GM19193 (cell line): ENCODE data around the gene SLC38A10.

Source experiments
- POLR2A ChIP-seq: IDR thresholded peaks from 4 replicates; pipeline ENCODE4 v1.6.1; 2011; ENCODE audit not compliant: insufficient read depth, insufficient read length; ENCODE audit errors: extremely low read depth

SLC38A10 gene

GRCh38 chr17:81264640-81265039, 30.5 kb downstream of the SLC38A10 start:
- TF ChIP-seq POLR2A, result no peak

- TF ChIP-seq POLR2A, result no peak
These were observed 31.5 kb downstream of the SLC38A10 start for GRCh38 chr17:81263371-81264181.

GRCh38 chr17:81261582-81262336, 33.3 kb downstream of the SLC38A10 start:
- TF ChIP-seq POLR2A, result no peak

- TF ChIP-seq POLR2A, result no peak
These were observed 34.0 kb downstream of the SLC38A10 start for GRCh38 chr17:81261096-81261495.

- TF ChIP-seq POLR2A, result no peak
These were observed 34.5 kb downstream of the SLC38A10 start for GRCh38 chr17:81260641-81261040.

GRCh38 chr17:81260171-81260570, 34.9 kb downstream of the SLC38A10 start:
- TF ChIP-seq POLR2A, result no peak

GRCh38 chr17:81259058-81259605, 36.0 kb downstream of the SLC38A10 start:
- no peak for TF ChIP-seq POLR2A

GRCh38 chr17:81258292-81258691, 36.8 kb downstream of the SLC38A10 start:
- TF ChIP-seq POLR2A, result no peak

- no peak for TF ChIP-seq POLR2A
These were observed 37.6 kb downstream of the SLC38A10 start for GRCh38 chr17:81257533-81257932.

- TF ChIP-seq POLR2A, result no peak
These were observed 38.5 kb downstream of the SLC38A10 start for GRCh38 chr17:81256616-81257015.

- TF ChIP-seq POLR2A, result no peak
These were observed 40.0 kb downstream of the SLC38A10 start for GRCh38 chr17:81254955-81255717.

GRCh38 chr17:81253358-81254131, 41.6 kb downstream of the SLC38A10 start:
- no peak for TF ChIP-seq POLR2A

GRCh38 chr17:81252987-81253329, 42.1 kb downstream of the SLC38A10 start:
- no peak for TF ChIP-seq POLR2A

- no peak for TF ChIP-seq POLR2A
These were observed 42.7 kb downstream of the SLC38A10 start for GRCh38 chr17:81252326-81252986.
